Measurements from ENCODE around the gene NPIPB8.

- no peak for TF ChIP-seq CTCF (conservative IDR thresholded peaks at IDR 0.05 in 1 of 2, IDR thresholded peaks at IDR 0.05 in 1 of 2; ENCODE audit: low read depth in 1 of 2, low read length in 2 of 2)
- TF ChIP-seq EZH2 (IDR thresholded peaks at IDR 0.05; ENCODE audit: low read length, missing control alignments), result no peak
These were observed 16.2 kb upstream of the NPIPB8 start for GRCh38 chr16:28621481-28622155.
